Myocyte (in vitro differentiated cells): ENCODE data around the gene PIP5K1B. TPM values are rescaled to one million over a fixed set of nuclear protein-coding genes. Genes with fewer than 3 reads are reported as not detected.

Experiments
- DNase-seq: peaks from one replicate; pipeline ENCODE4 v3.0.0-alpha.2; 2012; ENCODE audit warnings: low read depth
- total RNA-seq: library from RNA; depleted of rRNA; stranded (reverse); fragments of >200 nt; gene quantifications from 2 replicates; pipeline ENCODE4 v1.2.3, GENCODE V29; 2014

PIP5K1B gene
- total RNA-seq, 1 donor from 2014 or later: 0.37 TPM

DNA sequence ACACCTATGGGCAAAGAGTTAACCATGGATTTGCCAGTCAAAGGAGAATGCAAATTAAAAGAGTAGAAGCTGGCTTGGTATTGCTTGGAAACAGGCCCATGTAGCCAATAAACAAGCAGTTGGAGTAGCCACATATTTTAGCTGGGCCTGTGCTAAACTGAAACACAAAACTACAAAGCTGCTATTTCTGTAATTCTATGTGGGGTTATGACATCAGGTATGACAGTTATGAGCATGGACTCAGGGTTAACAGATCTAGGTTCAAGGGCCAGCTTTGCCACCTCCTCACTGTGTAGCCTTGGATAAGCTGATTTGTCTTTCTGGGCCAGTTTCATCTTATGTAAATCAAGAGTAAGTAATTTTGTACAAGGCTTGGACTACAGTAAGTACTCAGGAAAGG lies 142.7 kb downstream of the PIP5K1B start:
- DNase-seq: no peak

- DNase-seq: peak; percentile 8
These were observed 146.6 kb downstream of the PIP5K1B start for GRCh38 chr9:68851657-68852056.

DNA sequence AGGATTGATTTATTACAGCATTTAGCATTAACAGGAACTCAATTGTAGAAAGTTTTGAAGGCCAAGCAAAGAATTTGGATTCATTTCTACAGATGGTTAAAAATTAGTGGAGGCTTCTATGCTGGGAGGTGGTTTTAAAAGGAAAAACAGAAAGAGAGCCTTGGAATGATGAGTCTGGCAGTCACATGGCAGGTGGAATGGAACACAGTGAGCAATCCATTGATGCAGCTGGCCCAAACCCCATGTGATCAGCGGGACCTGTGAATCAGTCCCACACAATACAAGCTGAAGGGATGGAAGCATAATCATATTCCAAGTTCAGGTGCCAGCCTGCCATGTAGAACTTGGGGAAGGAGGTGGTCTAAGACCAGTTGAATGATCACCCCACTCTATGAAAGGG lies 147.9 kb downstream of the PIP5K1B start:
- DNase-seq: no peak

- DNase-seq: no peak
These were observed 154.3 kb downstream of the PIP5K1B start for GRCh38 chr9:68859347-68859746.

- no peak for DNase-seq
These were observed 155.4 kb downstream of the PIP5K1B start for GRCh38 chr9:68860419-68860818.

- no peak for DNase-seq
These were observed 156.4 kb downstream of the PIP5K1B start for GRCh38 chr9:68861436-68861835.

- no peak for DNase-seq
These were observed 162.0 kb downstream of the PIP5K1B start for GRCh38 chr9:68867066-68867465.

DNA sequence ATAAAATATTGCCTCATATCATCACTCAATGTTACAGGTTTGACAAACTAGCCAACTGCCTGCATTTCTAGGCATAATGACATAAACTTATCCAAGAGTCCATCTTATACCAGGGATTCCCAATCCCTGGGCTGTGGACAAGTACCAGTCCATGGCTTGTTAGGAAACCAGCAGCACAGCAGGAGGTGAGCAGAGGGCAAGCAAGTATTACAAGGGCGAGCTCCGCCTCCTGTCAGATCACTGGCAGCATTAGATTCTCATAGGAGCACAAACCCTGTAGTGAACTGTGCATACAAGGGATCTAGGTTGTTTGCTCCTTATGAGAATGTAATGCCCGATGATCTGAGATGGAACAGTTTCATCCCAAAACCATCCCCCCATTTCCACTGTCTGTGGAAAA lies 164.0 kb downstream of the PIP5K1B start:
- DNase-seq: no peak

GRCh38 chr9:68870086-68870485 lies 165.0 kb downstream of the PIP5K1B start:
- no peak for DNase-seq

GRCh38 chr9:68871236-68871635 lies 166.2 kb downstream of the PIP5K1B start:
- no peak for DNase-seq

GRCh38 chr9:68872026-68872501 lies 167.0 kb downstream of the PIP5K1B start:
- no peak for DNase-seq

GRCh38 chr9:68873179-68873578 lies 168.1 kb downstream of the PIP5K1B start:
- DNase-seq: no peak

GRCh38 chr9:68876273-68876672 lies 171.2 kb downstream of the PIP5K1B start:
- DNase-seq: no peak

GRCh38 chr9:68876681-68877080 lies 171.6 kb downstream of the PIP5K1B start:
- no peak for DNase-seq

GRCh38 chr9:68877219-68877618 lies 172.2 kb downstream of the PIP5K1B start:
- no peak for DNase-seq

- no peak for DNase-seq
These were observed 173.4 kb downstream of the PIP5K1B start for GRCh38 chr9:68878450-68878849.

DNA sequence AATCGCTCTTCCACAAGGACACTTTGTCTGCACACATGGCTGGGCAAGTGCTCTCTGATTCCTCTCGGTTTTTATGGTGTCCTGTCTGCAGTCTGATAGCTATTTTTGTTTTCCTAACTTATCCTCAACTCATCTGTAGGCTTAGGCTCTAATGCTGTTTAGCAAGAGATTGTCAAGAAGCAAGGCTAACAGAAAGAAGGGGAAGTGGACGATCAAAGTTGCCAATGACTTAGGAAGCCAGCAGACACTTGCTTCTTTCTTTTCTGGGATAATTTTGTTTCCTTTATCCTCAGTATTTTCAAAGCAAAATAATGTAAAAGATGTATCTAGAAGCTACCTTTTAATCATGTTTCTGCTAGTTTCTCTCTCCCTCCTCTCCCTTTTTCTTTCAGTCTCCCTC lies 178.2 kb downstream of the PIP5K1B start:
- DNase-seq: no peak

DNA sequence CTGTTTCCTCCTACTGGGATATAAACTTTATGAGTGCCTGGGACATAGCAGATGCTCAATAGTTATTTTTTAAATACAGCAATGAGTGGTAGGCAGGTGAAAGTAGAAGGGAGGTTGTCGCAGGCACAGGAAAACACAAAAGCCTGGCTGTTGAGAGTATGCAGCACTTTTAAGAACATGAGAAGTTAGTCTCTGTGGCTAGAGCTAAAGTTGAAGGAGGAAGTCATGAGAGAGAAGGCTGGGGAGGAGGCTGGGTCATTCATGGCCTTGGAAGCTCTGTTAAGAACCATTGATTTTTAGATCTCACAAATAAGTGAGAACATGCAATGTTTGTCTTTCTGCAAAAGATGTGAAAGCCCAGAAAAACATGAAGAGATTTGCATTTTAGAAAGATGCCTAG lies 182.2 kb downstream of the PIP5K1B start:
- DNase-seq: no peak

DNA sequence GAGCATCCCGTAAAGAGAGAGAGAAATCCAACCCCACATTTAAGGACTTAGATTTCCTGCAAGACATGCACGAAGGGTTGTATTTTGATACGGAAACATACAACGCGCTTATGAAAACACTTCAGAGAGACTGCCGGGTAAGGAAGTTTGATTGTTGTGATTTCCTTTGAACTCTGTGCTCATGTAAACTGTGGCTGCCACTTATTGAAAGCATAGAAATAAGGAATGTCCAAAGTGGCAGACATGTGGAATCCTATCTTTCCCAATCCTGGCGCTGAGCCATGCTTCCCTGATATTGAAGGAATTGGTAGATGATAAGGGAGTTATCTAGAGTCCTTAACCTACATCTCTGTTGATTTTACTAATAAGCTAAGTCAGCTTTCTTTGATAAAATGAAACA lies 189.5 kb downstream of the PIP5K1B start:
- DNase-seq: no peak

DNA sequence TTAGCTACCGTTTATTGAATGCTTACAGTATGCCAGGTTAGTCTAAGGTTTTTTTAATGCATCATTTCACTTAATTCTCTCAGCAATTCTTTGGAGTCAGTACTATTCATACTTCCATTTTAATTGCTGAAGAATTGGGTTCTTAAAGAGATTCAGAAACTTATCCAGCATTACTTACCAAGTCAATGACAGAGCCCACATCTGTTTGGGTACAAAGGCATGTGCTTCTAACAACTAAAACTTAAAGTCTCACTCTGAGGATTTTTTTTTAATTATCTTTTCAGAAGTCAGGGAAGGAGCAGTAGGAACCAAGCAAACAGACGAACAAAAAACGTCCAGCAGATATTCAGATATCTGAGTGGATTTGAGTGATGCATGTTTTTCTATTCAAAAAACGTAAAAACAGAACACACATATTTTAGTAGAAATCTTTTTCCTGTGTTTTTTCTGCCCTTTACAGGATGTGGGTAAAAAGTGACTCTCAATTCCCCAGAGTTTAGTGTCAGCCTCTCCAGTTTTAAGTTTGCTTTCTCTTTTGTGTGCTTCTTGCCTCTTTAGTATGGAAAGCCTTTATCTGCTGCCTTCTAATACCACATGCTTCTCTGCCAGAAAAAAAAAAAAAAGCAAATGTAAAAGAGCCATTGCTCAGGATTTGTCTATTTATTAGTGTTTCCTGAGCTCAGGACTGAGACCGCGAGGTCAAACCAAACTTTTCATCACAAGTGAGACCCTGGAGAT lies 190.9 kb downstream of the PIP5K1B start:
- peak; percentile 7 for DNase-seq

GRCh38 chr9:68896486-68896885 lies 191.4 kb downstream of the PIP5K1B start:
- peak; percentile 31 for DNase-seq

- no peak for DNase-seq
These were observed 192.6 kb downstream of the PIP5K1B start for GRCh38 chr9:68897577-68898145.
